HG03280 (cell line): ENCODE measurements around the gene CDSN.
"Not testable (repeated sequence)": the region's sequence is repeated elsewhere in the genome, so short reads cannot be mapped to it uniquely, and the experiment has no call there.

Experiments
- ATAC-seq: cut with Tn5 transposase; IDR thresholded peaks from one replicate; pipeline ENCODE4 v1.9.1; 2021; ENCODE audit warnings: mild to moderate bottlenecking, moderate library complexity; ENCODE audit not compliant: unreplicated experiment

CDSN gene, protein sequence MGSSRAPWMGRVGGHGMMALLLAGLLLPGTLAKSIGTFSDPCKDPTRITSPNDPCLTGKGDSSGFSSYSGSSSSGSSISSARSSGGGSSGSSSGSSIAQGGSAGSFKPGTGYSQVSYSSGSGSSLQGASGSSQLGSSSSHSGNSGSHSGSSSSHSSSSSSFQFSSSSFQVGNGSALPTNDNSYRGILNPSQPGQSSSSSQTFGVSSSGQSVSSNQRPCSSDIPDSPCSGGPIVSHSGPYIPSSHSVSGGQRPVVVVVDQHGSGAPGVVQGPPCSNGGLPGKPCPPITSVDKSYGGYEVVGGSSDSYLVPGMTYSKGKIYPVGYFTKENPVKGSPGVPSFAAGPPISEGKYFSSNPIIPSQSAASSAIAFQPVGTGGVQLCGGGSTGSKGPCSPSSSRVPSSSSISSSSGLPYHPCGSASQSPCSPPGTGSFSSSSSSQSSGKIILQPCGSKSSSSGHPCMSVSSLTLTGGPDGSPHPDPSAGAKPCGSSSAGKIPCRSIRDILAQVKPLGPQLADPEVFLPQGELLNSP

DNA sequence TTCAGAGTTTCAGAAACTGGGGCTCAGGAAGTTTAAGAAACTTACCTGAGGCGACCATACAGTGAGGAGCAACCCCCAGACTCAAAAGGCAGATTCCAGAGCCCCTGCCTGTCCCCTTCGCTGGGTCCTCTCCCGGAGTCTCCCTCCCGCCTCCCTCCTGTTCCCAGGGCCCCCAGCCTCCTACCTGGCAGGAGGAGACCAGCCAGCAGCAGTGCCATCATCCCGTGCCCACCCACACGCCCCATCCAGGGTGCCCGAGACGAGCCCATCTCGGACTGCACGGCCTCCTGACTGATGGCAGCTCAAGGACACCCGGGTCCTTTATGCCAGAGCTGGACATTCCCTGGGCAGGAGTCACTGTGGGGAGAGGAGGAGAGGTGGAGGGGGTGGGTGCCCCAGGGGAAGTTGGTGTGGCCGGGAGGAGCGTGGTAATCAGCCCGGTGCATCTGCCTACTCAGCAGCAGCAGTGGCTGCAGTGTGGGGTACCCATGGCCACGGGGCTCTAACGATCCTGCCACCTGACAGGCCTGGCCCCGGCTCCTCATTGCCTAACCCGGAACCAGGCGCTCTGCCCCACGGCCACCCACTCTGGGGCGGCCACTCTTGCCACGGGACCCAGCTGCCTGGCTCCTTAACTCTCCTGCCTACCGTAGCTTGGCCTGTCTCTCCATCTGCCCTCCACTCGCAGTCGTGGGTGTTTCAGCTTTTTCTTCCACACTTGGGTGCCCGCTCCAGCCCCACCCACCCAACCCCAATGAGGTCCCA, at the start of gene CDSN:
Gene CDSN, minus strand, starts transcription at position 296 of the 765 bp plus-strand sequence. Its CDS starts 27 bp downstream, at position 269.
- ATAC-seq, result no peak

DNA sequence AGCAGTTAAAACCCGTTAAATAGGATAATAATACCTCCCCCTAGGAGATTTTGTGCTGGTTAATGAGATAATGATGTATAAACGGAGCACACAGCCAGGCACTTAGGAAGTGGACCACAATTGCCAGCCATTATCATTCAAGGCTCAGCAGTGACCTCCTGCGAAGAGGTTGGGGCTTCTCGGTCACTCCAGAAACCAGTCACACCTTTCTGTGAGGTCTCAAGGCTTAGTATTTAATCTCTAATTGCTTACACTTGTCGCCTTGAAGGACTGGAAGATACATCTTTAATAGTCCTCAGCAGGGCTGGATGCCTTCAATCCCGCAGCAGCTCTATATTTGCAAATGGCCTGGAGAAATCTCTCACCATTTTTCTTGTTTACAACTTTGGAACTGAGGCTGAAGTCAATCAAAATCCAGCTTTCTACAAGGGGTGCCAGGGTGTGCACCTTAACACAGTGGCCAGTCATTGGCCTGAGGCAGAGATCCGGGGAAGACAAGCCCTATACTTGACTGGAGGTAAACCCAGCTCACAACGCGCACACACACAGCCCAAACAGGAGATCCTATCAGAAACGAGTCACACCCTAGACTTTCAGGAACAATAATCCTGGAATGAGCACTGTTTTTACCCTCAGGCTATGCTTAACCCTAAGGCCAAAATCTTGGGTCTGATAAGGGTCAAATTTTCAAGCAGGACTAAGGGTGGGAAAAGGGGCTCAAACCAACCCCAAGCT, 49.0 kb upstream of the CDSN start:
- ATAC-seq, result no peak

DNA sequence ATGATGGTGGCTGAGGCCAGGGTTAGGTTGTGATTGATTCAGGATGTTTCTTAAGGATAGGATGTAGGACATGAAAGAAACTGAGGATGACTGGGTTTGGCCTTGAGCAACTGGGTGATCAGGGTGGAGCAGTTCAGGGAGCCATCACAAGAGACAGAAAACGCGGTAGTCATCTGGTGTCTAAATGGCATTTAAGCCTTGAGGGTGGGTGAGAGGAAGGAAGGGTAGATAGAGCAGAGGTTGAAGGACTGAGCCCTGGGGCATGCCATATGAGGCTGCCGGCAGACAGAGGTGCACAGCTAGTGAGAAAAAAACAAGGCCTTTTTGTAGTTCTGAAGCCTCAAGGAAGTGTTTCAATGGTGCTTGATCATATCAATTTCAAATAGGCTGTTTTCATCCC, 48.4 kb upstream of the CDSN start:
- no peak for ATAC-seq

DNA sequence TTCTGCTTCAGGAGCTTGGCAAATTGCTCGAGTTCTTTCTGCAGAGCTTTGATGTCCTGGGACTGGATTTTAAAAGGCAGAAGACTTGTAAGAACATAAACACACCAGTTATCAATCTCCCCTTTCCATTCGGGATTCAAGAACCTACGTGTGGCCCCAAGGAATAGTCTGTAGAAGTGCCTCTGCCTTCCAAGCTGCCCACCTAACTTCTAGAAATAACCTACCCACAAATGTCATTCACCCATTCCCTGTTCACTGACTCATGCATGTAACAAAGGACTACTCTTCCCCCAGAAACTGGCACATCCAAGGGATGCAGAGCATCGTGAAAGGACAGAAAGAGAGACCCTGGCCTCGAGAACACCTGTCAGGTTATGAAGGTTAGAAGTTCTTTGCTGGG, 45.7 kb upstream of the CDSN start:
- ATAC-seq, result no peak

DNA sequence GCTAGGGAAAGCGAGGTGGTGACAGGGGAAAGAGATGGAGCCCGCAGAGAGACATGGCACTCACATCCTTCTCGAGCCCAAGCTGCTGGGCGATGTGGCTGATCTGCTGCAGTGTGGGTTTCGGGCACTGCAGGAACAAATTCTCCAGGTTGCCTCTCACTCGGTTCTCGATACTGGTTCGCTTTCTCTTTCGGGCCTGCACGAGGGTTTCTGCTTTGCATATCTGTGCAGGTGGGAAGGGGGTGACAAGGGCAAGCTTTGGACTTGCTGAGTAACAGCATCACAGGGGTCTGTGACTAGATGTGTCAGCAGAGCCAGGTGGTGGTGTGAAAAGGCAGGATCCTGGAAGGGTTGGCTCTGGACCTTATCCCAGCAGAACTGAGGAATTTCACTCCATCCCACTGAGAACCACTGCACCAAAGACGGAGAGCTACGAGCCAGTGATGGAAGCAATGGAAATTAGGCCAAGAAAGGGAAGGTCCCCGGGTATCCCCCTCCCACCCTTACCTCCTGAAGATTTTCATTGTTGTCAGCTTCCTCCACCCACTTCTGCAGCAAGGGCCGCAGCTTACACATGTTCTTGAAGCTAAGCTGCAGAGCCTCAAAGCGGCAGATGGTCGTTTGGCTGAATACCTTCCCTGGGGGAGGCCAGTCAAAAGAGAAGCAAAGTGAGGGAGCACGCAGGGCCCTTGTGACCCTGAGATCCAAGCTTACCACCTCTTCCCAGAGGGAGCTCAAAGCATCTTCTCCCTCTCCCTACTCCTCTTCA, 45.0 kb upstream of the CDSN start:
- peak; percentile 62 for ATAC-seq

DNA sequence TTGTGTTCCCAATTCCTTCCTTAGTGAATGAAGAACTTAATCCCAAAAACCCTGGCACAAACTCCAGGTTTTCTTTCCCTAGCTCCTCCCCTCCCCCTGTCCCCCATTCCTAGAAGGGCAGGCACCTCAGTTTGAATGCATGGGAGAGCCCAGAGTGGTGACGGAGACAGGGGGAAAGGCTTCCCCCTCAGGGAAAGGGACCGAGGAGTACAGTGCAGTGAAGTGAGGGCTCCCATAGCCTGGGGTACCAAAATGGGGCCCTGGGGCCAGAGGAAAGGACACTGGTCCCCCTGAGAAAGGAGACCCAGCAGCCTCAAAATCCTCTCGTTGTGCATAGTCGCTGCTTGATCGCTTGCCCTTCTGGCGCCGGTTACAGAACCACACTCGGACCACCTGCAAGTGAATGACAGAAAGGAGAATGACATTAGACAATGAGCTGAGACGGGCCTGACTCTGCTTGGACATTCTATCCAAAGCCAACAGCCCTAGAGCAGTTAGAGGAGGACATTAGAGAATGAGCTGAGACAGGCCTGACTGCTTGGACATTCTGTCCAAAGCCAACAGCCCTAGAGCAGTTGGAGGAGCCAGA, 44.3 kb upstream of the CDSN start:
- ATAC-seq, result not testable (repeated sequence)

DNA sequence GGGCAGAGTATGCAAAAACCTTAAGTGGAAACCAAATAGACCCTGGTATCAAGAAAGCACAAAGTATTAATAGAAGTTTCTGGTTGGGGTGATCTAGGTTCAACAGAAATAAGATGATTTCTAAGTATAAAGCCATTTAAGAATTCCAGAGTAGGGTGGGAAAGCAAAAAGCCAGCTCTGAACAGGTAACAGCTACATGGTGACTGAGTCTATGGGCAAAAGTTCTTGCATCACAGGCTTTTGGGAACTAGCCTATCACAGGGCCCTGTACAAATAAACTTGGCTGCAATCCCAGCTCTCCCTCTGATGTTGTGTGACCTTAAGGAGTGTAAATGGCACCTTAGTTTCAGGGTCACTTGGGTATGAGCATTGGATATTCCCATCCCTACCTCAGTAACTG, 43.7 kb upstream of the CDSN start:
- no peak for ATAC-seq

DNA sequence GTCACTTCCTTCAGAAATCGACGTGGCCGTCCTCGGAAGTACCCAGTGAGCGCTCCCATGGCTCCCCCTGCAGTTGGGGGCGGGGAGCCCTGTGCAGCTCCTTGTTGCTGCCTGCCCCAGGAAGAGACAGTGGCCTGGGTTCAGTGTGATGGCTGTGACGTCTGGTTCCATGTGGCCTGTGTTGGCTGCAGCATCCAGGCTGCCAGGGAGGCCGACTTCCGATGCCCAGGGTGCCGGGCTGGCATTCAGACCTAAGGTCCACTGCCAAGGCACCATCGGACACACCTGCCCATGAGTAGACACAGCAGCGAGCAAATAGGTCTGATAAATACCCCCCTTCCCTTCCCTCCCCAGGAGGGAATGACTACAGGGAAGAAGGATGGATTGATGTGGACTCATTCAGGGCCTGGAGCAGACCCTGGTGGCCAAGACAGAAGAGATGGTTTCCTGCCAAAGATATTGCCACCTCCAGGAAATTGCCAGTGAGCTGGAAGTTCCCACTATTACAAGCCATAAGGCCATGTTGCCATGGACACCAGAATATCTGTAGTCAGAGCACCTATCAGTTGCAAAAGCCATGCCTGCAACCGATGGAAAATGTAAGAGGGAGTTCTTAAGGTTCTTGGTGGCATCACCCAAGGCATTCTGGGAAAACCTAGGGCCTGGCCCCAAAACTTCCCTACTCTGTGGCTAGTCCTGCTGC, 42.4 kb upstream of the CDSN start:
- ATAC-seq, result no peak

DNA sequence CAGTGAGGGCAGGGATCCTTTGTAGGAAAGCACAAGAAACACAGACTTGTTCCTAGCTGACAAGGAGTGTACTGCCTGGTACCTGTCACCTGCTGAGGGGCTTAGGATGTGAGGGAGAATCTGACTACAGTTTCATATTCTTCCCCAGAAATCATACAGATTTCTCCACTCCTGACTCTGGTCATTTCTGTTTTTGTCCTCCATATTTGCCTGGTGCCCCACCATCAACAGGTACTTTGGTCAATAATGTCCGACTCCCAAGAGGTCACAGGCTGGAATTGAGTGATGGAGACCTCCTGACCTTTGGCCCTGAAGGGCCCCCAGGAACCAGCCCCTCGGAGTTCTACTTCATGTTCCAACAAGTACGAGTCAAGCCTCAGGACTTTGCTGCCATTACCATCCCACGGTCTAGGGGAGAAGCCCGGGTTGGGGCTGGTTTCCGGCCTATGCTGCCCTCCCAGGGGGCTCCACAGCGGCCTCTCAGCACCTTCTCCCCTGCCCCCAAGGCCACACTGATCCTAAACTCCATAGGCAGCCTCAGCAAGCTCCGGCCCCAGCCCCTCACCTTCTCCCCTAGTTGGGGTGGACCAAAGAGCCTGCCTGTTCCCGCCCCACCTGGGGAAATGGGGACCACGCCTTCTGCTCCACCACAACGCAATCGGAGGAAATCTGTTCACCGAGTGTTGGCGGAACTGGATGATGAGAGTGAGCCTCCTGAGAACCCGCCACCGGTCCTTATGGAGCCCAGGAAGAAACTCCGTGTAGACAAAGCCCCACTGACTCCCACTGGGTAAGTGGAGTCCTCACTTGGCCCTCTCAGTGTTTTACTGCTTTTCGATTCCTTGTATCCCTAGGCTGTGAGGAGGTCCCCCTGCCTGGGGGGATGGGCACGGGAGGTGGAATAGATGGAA, 41.2 kb upstream of the CDSN start:
- ATAC-seq, result no peak

DNA sequence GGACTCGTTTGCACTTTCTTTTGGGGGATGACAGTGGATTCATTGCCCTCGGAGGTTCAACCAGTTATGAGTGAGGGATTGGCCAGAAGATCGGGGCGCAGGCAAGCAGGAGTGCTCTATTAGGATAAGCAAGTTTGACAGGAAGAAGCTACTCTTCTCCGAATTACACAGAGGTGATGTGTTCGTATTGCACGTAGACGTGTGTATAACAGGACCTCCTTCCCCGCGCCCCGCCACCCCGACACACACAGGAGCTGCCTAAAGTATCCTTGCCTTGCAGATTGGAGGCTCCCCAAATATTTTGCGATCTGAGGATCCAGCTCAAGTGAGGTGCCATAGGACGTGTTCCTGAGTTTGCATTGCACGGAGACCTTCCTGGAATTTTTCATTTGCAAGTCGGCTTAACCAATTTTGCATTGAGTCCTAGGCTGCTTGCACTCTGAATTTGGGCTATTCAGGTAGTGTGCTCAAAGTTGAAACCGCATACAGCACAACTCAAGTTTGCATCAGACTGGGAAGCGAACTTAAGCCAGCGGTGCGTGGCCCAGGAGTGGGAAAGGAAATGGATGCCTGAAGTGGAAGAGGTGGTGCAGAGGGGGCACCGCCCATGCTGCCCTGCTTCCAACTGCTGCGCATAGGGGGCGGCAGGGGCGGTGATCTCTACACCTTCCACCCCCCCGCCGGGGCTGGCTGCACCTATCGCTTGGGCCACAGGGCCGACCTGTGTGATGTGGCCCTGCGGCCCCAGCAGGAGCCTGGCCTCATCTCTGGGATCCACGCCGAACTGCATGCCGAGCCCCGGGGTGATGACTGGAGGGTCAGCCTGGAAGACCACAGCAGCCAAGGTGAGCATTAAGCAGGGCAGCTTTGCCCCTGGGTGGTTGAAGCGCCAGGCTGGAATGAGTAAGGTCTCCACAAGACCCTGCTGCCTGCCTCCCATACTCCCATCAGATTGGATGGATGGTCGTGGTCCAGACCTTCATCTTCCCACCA, 38.9 kb upstream of the CDSN start:
- no peak for ATAC-seq

DNA sequence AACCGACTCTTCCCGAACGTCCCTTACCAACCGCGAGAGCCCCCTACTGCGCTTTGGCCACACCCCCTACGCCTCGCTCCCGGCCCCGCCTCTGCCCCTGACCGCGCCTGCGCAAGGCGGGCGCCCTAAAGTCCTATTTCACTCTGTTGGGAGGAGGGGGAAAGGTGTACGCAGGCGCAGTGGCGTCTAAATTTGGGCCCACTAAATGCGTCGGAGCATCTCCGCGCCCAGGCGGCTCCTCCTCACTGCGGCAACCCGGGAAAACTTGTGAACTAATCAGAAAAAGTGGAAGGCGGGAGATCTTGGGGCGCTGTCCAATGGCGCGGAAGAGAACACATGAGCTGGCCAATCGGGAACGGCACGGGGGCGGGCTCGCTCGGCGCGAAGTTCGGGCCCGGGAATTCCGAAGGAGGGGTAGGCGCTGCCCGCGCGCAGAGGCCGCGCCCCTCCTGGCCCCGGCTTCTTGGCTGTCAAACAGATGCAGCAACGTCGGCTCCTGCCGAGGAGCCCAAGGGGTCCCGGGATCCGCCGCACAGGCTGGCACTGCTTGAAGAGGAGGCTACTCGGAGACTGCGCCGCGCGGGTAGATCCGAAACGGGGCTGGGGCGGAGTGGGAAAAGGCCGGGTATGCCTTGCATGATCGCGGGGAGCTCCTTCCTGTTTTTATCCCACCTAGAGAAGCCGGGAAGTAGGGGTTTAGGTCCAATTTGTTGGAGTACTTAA, 38.1 kb upstream of the CDSN start, which contains the start of gene TCF19:
Gene TCF19, plus strand, starts transcription at position 450 of the 723 bp plus-strand sequence. CDS start 881 bp downstream, outside the sequence.
- ATAC-seq, result peak; percentile 89

DNA sequence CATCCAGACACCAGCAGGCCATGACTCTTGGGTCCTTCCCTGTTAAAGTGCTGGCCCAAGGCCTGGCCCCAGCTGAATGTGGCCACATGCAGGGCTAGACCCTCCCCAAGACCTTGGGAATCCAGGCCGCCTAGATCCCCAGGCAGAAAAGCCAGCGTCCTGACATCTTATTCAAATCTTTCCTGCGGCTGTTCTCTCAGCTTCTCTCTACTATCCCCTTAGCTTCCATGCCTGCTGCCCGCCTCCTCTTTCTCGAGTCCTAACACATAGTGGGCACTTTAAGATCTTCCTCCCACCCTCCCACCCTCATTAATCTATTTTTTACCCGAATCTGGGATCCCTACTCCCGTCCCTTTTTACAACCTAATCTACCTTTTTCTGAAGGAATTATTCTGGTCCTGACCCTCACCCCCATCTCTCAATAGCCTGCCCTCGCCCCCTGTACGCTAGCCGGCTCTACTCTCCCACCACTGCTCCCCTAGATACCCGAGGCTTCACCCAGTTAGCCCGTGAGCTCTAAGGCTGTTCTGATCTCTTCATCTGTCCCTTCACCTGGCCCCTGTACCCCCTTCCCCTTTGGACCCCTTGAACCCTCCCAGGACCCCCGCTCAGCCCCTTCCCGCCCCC, 37.4 kb upstream of the CDSN start, which contains the start of gene CCHCR1:
Gene CCHCR1, minus strand, starts transcription at position 290 of the 627 bp plus-strand sequence. Its CDS starts 202 bp downstream, at position 88.
- no peak for ATAC-seq

DNA sequence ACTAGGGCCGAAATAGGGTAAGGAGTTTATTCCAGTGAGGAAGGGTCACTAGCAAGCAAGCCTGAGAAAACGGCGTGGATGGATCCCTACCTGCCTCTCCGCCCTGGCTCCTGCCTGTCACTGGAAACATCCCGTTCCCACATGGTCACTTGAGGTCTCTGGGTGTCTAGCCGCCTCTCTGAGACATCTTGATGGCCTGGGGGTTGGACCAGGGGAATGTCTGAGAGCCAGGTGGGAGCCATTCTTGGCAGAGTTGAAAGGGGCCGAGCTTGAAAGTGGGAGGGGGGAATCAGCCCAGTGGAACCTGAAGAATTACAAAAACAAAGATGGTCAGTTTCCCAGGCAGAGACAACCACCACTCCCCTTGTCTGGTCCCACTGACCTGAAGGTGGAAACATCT, 36.4 kb upstream of the CDSN start:
- ATAC-seq, result no peak

DNA sequence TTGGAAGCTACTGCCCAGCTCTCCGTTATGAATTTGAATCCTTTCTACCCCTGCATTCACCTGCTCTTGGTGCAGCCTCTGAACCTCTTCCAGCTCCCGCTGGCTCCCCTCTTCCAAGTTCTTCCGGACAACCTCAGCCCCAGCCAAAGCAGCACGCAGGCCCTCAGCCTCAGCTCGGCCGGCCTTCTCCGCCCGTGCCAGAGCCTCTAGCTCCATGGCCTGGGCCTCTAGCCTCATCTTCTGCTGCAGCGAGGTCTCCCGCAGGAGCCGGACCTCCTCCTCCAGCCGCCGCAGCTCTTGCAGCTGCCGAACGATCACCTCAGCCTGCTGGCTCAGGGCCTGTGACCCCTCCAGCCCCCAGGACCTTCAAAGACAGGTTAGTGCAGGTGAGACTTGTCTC, 34.2 kb upstream of the CDSN start:
- ATAC-seq, result no peak

DNA sequence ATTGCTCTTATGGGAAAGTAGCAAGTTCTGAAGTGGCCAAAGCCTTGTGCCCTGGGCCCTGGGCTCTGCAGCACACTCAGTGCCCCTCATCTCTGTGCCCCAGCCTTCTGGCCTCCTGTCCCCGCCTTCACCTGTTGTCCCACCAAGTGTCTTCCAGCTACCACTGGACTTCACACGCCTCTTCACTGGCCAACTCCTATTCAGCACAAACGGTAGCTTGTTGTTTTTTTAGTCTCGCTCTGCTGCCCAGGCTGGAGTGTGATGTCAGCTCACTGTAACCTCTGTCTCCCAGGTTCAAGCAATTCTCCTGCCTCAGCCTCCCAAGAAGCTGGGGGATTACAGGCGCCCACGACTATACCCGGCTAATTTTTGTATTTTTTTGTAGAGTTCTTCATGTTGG, 32.5 kb upstream of the CDSN start:
- ATAC-seq, result no peak
